Heart right ventricle (tissue), 16 donors: ENCODE results near the gene EZH1. TPM values are rescaled to one million over a fixed set of nuclear protein-coding genes. Genes with fewer than 3 reads are reported as not detected.
A peak's percentile ranks its signal among the peaks of the same experiment; 100 is the strongest.

Experiments
- ATAC-seq, 8 donors: fragments of 200-7000 bp; cut with Tn5 transposase; one replicate each; pipeline ENCODE4 v1.9.1; 2020; ENCODE audit warnings: mild to moderate bottlenecking in 8 of 8, moderate library complexity in 8 of 8, moderate number of reproducible peaks in 1 of 8
- DNase-seq, 2 donors: peaks; one replicate each; pipeline ENCODE4 v3.0.0-alpha.2; 2020
- H3K27ac ChIP-seq, 10 donors: fragments of 200-600 bp; sonication (generic) in 2 of 10; one replicate each; pipeline versions ENCODE4 v1.5.0 to v1.8.0; 2020 to 2022; ENCODE audit warnings: mild to moderate bottlenecking in 3 of 10
- H3K27me3 ChIP-seq, 7 donors: fragments of 200-600 bp; one replicate each; pipeline ENCODE4 v1.8.0; 2021 to 2022; ENCODE audit warnings: mild to moderate bottlenecking in 2 of 7
- H3K36me3 ChIP-seq, 9 donors: fragments of 200-600 bp; sonication (generic) in 1 of 9; one replicate each; pipeline versions ENCODE4 v1.5.0 to v1.8.0; 2020 to 2022; ENCODE audit warnings: mild to moderate bottlenecking in 2 of 9
- H3K4me1 ChIP-seq, 9 donors: fragments of 200-600 bp; sonication (generic) in 1 of 9; one replicate each; pipeline versions ENCODE4 v1.5.0 to v1.8.0; 2020 to 2022; ENCODE audit warnings: mild to moderate bottlenecking in 4 of 9
- H3K4me3 ChIP-seq, 10 donors: fragments of 200-600 bp; sonication (generic) in 2 of 10; one replicate each; pipeline versions ENCODE4 v1.5.0 to v1.8.0; 2020 to 2022; ENCODE audit warnings: mild to moderate bottlenecking in 7 of 10, moderate library complexity in 2 of 10
- H3K9me3 ChIP-seq, 11 donors: fragments of 200-600 bp in 10 of 11; sonication (generic) in 2 of 11; one replicate each; pipeline versions ENCODE4 v1.5.0 to v1.8.0; 2013 to 2022; ENCODE audit warnings: mild to moderate bottlenecking in 2 of 11, control low read depth in 1 of 11, moderate library complexity in 1 of 11
- whole genome bisulfite sequencing, 2 donors: extraction: QIAGEN DNeasy Blood & Tissue Kit; methylation state at CpG; one replicate each; pipeline ENCODE4 v1.1.7; 2013; ENCODE audit warnings: inconsistent platforms in 1 of 2; 5-methylcytosine and 5-hydroxymethylcytosine counted together
- intact Hi-C, 10 donors: fragments of 100-400 bp; cut with DNase I; formaldehyde crosslinking; loops; one replicate each; pipeline versions ENCODE4 v1.11.1 to v1.14.2; 2022
- polyA plus RNA-seq, 2 donors: library from polyadenylated mRNA; stranded (reverse); fragments of 200-250 nt; gene quantifications; one replicate each; pipeline ENCODE4 v1.2.3, GENCODE V29; 2013
- total RNA-seq, 10 donors: library from RNA; stranded (reverse); fragmentation: NEBNext Ultra II Directional in 3 of 10; extraction: Animal tissue kit (Norgen Biotek cat#: 25700) in 3 of 10; gene quantifications; one replicate each; pipeline versions ENCODE4 v1.2.1 to v1.2.4, GENCODE V29; 2021 to 2023
- TF ChIP-seq, protein P1 (sequence below), 9 donors: fragments of 200-600 bp; sonication (generic) in 2 of 9; IDR thresholded peaks; one replicate each; pipeline versions ENCODE4 v1.5.0 to v1.8.0; 2021 to 2022; ENCODE audit warnings: antibody characterized with exemption in 9 of 9, mild to moderate bottlenecking in 5 of 9, moderate library complexity in 1 of 9
- donor health status: Arrhythmogenic right ventricular cardiomyopathy.
- donor health status: ischemic (EF 13 %, LVEDD 7.1; RV severe dilation, severe dysfunction).
- donor health status: healthy with polysubstance abuse.
- donor health status: DM: no; HTN: yes; CAD: no.
- donor health status: DM: no; HTN: no; CAD: no.
- donor health status: ischemic (EF 25% LVEDD 6.9; RV normal size, moderate dysfunction).
- donor health status: ischemic (EF 25% LVEDD 5.7; RV mildly dilated, moderate dysfunction).
- donor health status: healthy.
- donor health status: DM: yes; HTN: yes; CAD: no.
- donor health status: Ischemic cardiomyopathy.
- donor health status: ischemic (EF 35%, LVEDD 5.7; RV mildly dilated, moderate dysfunction).
- donor health status: nonischemic (EF 11% LVEDD 7.7; RV severe dilation, severe dysfunction).
- donor health status: DM: yes; HTN: yes; CAD: no.
- donor health status: PGD.
- donor health status: ischemic (EF 29% LVEDD 5.4; RV normal size, mild dysfunction).
- donor health status: nonischemic (EF 23%, LVEDD 6.1; RV moderate dilation, normal function).

The EZH1 gene
- total and polyA plus RNA-seq, 12 donors, result 16.0 to 50.5 (median 45.9) TPM

DNA sequence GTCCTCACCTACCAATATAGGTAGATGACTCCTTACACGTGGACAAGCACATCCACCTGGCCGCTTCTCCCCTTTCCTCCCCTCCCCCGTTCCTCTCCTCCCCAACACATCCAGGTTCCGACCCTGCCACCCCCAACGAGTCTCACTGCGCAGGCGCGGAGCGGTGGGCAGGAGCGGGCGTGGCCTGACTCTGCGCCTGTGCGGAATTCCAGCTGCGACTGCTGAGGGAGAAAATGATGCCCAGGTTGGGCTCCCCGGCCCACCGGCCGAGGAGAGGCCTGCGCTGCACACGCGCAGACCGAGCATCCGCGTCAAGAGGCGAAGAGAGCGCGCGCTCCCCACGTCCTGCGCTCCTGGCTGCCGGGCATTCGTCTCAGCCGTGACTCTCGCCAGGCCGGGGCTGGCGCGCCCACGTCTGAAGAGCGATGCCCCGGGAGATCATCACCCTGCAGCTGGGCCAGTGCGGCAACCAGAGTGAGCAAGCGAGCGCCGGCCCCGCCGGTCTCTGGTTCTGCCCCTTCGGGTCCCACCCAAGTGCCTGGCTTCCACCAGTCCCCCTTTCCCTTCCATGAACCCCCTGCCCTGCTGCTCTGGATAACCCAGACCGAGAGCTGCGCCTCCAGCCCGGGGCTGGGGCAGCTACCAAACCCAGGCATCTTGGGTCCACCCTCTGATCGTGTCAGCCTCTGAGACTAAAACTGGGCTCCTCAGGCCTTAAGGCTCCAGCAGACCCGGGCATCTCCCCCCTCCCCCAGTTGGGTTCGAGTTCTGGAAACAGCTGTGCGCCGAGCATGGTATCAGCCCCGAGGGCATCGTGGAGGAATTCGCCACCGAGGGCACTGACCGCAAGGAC is 85.5 kb downstream of the EZH1 start, which contains the start of gene TUBG2:
TSS of gene TUBG2 (plus strand) at position 206 of the 853 bp plus-strand sequence. CDS start at position 426, 220 bp downstream.
- 2 to 3% methylated on average over 57 to 59 of the region's 59 CpGs for WGBS, 2 donors
- ATAC-seq, result peak; percentile 94 to 97 (median 94)
- H3K27me3 ChIP-seq, result peaks cover 0 to under 1% (median 0%) of the 10 kb centered on the region in 7 donors

DNA sequence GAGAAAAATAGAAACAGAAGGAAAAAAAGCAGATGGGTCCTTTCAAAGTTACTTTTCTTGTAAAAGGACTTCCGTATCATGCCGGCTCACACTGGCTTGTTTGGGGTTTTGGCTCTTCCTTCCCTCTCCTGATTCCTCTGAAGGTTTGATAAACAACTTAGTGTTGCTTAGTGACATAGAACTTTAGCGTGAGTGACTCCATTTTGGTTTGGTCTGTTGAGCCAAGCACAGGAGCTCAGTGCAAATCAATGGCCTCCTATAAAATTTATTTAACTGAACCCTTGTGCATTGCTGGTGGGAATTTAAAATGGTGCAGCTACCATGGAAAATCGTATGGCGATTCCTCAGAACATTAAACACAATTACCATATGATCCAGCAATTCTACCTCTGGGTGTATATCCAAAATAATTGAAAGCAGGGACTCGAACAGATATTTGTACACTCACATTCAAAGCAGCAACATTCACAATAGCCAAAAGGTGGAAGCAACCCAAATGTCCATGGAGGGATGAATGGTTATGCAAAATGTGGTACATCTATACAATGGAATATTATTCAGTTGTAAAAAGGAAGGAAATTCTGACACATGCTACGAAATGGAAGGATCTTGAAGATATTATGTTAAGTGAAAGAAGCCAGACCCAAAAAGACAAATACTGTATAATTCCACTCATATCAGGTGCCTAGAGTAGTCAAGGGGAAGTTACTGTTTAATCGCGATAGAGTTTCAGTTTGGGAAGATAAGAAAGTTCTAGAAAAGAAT is 86.8 kb downstream of the EZH1 start:
- H3K9me3 ChIP-seq, result no peaks in the 10 kb centered on the region
- intact Hi-C loops, result loop anchor here in 4 of 10 donors (5.0 kb wide), 2 partner anchors 41 to 51 kb away; partner anchors contain the start of genes RETREG3 (in 2 of the 4) and TUBG1 (in 2 of the 4)
- TF ChIP-seq, protein P1, sequence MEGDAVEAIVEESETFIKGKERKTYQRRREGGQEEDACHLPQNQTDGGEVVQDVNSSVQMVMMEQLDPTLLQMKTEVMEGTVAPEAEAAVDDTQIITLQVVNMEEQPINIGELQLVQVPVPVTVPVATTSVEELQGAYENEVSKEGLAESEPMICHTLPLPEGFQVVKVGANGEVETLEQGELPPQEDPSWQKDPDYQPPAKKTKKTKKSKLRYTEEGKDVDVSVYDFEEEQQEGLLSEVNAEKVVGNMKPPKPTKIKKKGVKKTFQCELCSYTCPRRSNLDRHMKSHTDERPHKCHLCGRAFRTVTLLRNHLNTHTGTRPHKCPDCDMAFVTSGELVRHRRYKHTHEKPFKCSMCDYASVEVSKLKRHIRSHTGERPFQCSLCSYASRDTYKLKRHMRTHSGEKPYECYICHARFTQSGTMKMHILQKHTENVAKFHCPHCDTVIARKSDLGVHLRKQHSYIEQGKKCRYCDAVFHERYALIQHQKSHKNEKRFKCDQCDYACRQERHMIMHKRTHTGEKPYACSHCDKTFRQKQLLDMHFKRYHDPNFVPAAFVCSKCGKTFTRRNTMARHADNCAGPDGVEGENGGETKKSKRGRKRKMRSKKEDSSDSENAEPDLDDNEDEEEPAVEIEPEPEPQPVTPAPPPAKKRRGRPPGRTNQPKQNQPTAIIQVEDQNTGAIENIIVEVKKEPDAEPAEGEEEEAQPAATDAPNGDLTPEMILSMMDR (IDR thresholded peaks at IDR 0.05), result no peak
- DNase-seq, result no peak
- H3K4me3 ChIP-seq, result no peak overlapping the region
- H3K36me3 ChIP-seq, result peaks cover 0 to 18% (median 0%) of the 10 kb centered on the region in 9 donors
- ATAC-seq, result no peak
- peak overlapping the region in 1 of 10 donors; percentile 90 for H3K27ac ChIP-seq
- H3K27me3 ChIP-seq, result peaks cover 0 to 14% (median 0%) of the 10 kb centered on the region in 7 donors
- WGBS, 2 donors, result 88 to 90% methylated on average over 9 of the region's 9 CpGs
- peaks cover 0 to 39% (median 26%) of the 10 kb centered on the region in 9 donors for H3K4me1 ChIP-seq

More for the DNA sequence above, 85.5 kb downstream of the EZH1 start, which contains the start of gene TUBG2:
- TF ChIP-seq, protein P1 (IDR thresholded peaks at IDR 0.05), result no peak
- H3K4me3 ChIP-seq, result peak within 1 kb of the TSS; percentile 23 to 88 (median 74)
- no peaks in the 10 kb centered on the region for H3K9me3 ChIP-seq
- intact Hi-C loops, result loop anchor here in 4 of 10 donors (5.0 kb wide), 2 partner anchors 42 to 52 kb away; partner anchors contain the start of genes RETREG3 (in 2 of the 4) and TUBG1 (in 2 of the 4)
- peaks cover 0 to 30% (median 0%) of the 10 kb centered on the region in 9 donors for H3K36me3 ChIP-seq
- peak within 1 kb of the TSS in 9 of 10 donors; percentile 44 to 90 (median 80) for H3K27ac ChIP-seq
- peaks cover 0 to 26% (median 13%) of the 10 kb centered on the region in 9 donors for H3K4me1 ChIP-seq
- DNase-seq, result peak; percentile 87 to 92

DNA sequence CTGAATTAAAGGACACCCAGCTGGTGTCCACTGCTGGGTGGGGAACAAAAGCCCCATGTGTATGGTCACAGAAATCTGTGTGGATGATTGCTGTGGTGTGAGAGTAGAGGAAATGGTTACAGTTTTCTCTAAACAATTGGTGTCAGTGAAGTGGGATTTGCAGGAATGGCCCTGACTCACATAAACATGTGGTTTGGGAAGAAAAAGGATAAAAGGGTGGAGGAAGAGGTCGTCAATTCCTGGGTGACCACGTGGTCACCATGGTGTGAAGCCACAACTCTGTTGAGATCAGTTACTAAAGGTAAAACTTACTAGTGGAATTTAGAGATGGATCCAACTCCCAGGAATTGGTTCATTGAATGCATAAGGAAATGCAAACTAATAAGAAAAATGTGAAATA is 89.3 kb downstream of the EZH1 start:
- Histone ChIP-seq H3K4me3 (no peak overlapping the region), H3K36me3 (no peaks in the 10 kb centered on the region), H3K9me3 (no peaks in the 10 kb centered on the region), H3K4me1 (peaks cover 0 to 30% (median 19%) of the 10 kb centered on the region in 9 donors), H3K27ac (no peak overlapping the region), H3K27me3 (peaks cover 0 to 14% (median 0%) of the 10 kb centered on the region in 7 donors)
- DNase-seq (no peak), ATAC-seq (no peak)
- intact Hi-C loops, result loop anchor here in 4 of 10 donors (5.0 kb wide), 2 partner anchors 38 to 48 kb away; partner anchors contain the start of genes RETREG3 (in 2 of the 4) and TUBG1 (in 2 of the 4)
- 73 to 74% methylated on average over 2 of the region's 2 CpGs for WGBS, 2 donors
- TF ChIP-seq, protein P1 (IDR thresholded peaks at IDR 0.05), result no peak
